Measurements from ENCODE around the gene DICER1. TPM values are rescaled to one million over a fixed set of nuclear protein-coding genes. Genes with fewer than 3 reads are reported as not detected.

DICER1 gene
- polyA plus RNA-seq, 1 donor from 2014 or later = 93.8 TPM

- Histone ChIP-seq H3K27me3 (ENCODE audit: insufficient read depth, low read depth, low read length) (no peaks in the 10 kb centered on the region), H3K79me2 (replicated peaks; ENCODE audit: insufficient read depth, low read length) (no peaks in the 10 kb centered on the region), H3K27ac (ENCODE audit: low read length) (no peak overlapping the region), H3K9me3 (ENCODE audit: low read length) (no peaks in the 10 kb centered on the region), H3K9ac (ENCODE audit: low read length) (no peak overlapping the region), H3F3A (ENCODE audit: insufficient read depth, low read length, poor library complexity, severe bottlenecking) (no peaks in the 10 kb centered on the region), H3K4me2 (ENCODE audit: low read length) (no peak overlapping the region), H4K20me1 (ENCODE audit: insufficient read depth) (no peaks in the 10 kb centered on the region), H3K4me3 (ENCODE audit: low read length) (no peak overlapping the region), H2AFZ (ENCODE audit: low read depth, low read length) (no peak overlapping the region), H3K9me2 (ENCODE audit: insufficient read depth, low read length) (no peaks in the 10 kb centered on the region), H3K36me3 (ENCODE audit: insufficient read depth, low read length) (no peaks in the 10 kb centered on the region)
- no peak for TF ChIP-seq POLR2AphosphoS5 (IDR thresholded peaks at IDR 0.05)
- no peak for TF ChIP-seq REST (IDR thresholded peaks at IDR 0.05; ENCODE audit: borderline replicate concordance)
- no peak for TF ChIP-seq TAF1 (IDR thresholded peaks at IDR 0.05; ENCODE audit: low read depth)
- no peak for TF ChIP-seq SMC3 (conservative IDR thresholded peaks at IDR 0.05; ENCODE audit: poor library complexity)
- no peak for TF ChIP-seq RAD21 (conservative IDR thresholded peaks at IDR 0.05)
- no peak for TF ChIP-seq MXI1 (conservative IDR thresholded peaks at IDR 0.05; ENCODE audit: poor library complexity, severe bottlenecking)
- TF ChIP-seq CTCF (IDR thresholded peaks at IDR 0.05; ENCODE audit: poor library complexity, severe bottlenecking) = no peak
- no peak for TF ChIP-seq EP300 (conservative IDR thresholded peaks at IDR 0.05; ENCODE audit: poor library complexity, severe bottlenecking)
- TF ChIP-seq EZH2 (IDR thresholded peaks at IDR 0.05; ENCODE audit: borderline replicate concordance, insufficient read depth, low read length, poor library complexity, severe bottlenecking) = no peak
Observed at GRCh38 chr14:95069547-95069946, 87.8 kb downstream of the DICER1 start.

- H3K9ac ChIP-seq (ENCODE audit: low read length) = no peak overlapping the region
- no peaks in the 10 kb centered on the region for H3K79me2 ChIP-seq (replicated peaks; ENCODE audit: insufficient read depth, low read length)
- no peaks in the 10 kb centered on the region for H3K27me3 ChIP-seq (ENCODE audit: insufficient read depth, low read depth, low read length)
- H4K20me1 ChIP-seq (ENCODE audit: insufficient read depth) = no peaks in the 10 kb centered on the region
- TF ChIP-seq POLR2AphosphoS5 (IDR thresholded peaks at IDR 0.05) (no peak), CTCF (IDR thresholded peaks at IDR 0.05; ENCODE audit: poor library complexity, severe bottlenecking) (no peak), MXI1 (conservative IDR thresholded peaks at IDR 0.05; ENCODE audit: poor library complexity, severe bottlenecking) (no peak), SMC3 (conservative IDR thresholded peaks at IDR 0.05; ENCODE audit: poor library complexity) (no peak), TAF1 (IDR thresholded peaks at IDR 0.05; ENCODE audit: low read depth) (no peak), EZH2 (IDR thresholded peaks at IDR 0.05; ENCODE audit: borderline replicate concordance, insufficient read depth, low read length, poor library complexity, severe bottlenecking) (no peak), RAD21 (conservative IDR thresholded peaks at IDR 0.05) (no peak), REST (IDR thresholded peaks at IDR 0.05; ENCODE audit: borderline replicate concordance) (no peak), EP300 (conservative IDR thresholded peaks at IDR 0.05; ENCODE audit: poor library complexity, severe bottlenecking) (no peak)
- no peaks in the 10 kb centered on the region for H3K9me2 ChIP-seq (ENCODE audit: insufficient read depth, low read length)
- H3K27ac ChIP-seq (ENCODE audit: low read length) = no peak overlapping the region
- no peaks in the 10 kb centered on the region for H3K9me3 ChIP-seq (ENCODE audit: low read length)
- no peaks in the 10 kb centered on the region for H3F3A ChIP-seq (ENCODE audit: insufficient read depth, low read length, poor library complexity, severe bottlenecking)
- H2AFZ ChIP-seq (ENCODE audit: low read depth, low read length) = no peak overlapping the region
- H3K36me3 ChIP-seq (ENCODE audit: insufficient read depth, low read length) = no peaks in the 10 kb centered on the region
- H3K4me3 ChIP-seq (ENCODE audit: low read length) = no peak overlapping the region
- no peak overlapping the region for H3K4me2 ChIP-seq (ENCODE audit: low read length)
Observed at GRCh38 chr14:95069018-95069417, 88.3 kb downstream of the DICER1 start.

Data from neural cell (in vitro differentiated cells).